T-helper 1 cell treated with Interleukin-12 subunit alpha and Interleukin-12 subunit beta and Interleukin-4 antibody, amounts not matched to agents 30 ng/mL and 1 ng/mL, for 36 hours (primary cell): ENCODE data around the gene CPA2. TPM values are rescaled to one million over a fixed set of nuclear protein-coding genes. Genes with fewer than 3 reads are reported as not detected.

Experiments used
- intact Hi-C: fragments of 100-400 bp; cut with micrococcal nuclease; formaldehyde crosslinking; loops from one replicate; pipeline ENCODE4 v1.15.1; 2024
- total RNA-seq: library from RNA; stranded (reverse); gene quantifications from 2 replicates; pipeline ENCODE4 v1.2.3, GENCODE V29; 2022

The CPA2 gene
- total RNA-seq, 1 donor from 2014 or later = not detected

DNA sequence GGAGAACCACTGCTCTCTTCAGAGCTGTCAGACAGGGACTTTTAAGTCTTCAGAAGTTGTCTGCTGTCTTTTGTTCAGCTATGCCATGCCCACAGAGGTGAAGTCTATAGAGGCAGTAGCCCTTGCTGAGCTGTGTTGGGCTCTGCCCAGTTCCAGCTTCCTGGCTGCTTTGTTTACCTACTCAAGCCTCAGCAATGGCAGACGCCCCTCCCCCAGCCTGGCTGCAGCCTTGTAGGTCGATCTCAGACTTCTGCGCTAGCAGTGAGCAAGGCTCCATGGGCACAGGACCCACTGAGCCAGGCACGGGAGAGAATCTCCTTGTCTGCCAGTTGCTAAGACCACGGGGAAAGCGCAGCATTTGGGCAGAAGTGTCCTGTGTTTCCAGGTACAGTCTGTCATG lies 12.1 kb upstream of the CPA2 start:
- intact Hi-C loops = no loop called here

DNA sequence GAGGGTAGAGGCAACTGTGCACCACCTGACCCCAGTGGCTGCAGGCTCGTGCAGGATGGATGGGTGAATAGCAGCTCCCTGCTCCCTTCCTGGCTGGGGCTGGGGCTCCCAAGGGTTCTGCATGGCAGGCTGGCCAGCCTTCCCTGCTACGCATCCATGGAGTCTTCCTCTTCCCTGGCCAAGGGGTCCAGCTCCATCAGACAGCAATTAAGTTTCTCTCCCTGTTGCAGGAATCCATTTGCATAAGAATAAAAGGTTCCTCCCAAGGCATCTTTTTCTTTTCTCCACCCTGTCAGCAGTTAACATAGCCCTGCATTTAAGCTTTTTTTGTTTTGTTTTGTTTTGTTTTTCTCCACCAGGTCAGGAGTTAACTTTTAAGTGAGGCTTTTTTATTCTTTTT lies 10.0 kb upstream of the CPA2 start:
- intact Hi-C loops = no loop called here

GRCh38 chr7:130258494-130259078 lies 8.1 kb upstream of the CPA2 start:
- intact Hi-C loops = no loop called here

GRCh38 chr7:130262448-130262847 lies 4.2 kb upstream of the CPA2 start:
- intact Hi-C loops = no loop called here

- intact Hi-C loops = no loop called here
These were observed 3.5 kb upstream of the CPA2 start for GRCh38 chr7:130263130-130263529.

DNA sequence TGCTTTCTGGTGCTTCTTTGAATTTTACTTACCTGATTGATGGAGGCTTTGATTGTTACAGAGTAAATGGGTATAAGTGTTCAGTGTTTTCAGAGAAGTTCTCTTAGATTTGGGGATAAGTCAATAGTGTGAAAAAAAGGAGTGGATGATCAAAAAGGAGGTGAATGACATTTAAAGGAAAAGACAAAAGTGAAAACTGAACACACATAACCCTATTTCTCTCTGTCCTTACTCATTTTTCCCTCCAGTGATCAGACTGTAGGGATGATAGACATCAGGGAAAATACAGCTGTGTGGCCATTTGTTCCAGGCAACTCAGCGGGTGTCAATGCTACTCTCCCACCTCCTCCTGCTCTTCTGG lies 278 bp downstream of the CPA2 start:
- intact Hi-C loops = no loop called here

- intact Hi-C loops = no loop called here
These were observed 2.0 kb downstream of the CPA2 start for GRCh38 chr7:130268463-130269317.

GRCh38 chr7:130269318-130269694 lies 2.6 kb downstream of the CPA2 start:
- intact Hi-C loops = no loop called here

DNA sequence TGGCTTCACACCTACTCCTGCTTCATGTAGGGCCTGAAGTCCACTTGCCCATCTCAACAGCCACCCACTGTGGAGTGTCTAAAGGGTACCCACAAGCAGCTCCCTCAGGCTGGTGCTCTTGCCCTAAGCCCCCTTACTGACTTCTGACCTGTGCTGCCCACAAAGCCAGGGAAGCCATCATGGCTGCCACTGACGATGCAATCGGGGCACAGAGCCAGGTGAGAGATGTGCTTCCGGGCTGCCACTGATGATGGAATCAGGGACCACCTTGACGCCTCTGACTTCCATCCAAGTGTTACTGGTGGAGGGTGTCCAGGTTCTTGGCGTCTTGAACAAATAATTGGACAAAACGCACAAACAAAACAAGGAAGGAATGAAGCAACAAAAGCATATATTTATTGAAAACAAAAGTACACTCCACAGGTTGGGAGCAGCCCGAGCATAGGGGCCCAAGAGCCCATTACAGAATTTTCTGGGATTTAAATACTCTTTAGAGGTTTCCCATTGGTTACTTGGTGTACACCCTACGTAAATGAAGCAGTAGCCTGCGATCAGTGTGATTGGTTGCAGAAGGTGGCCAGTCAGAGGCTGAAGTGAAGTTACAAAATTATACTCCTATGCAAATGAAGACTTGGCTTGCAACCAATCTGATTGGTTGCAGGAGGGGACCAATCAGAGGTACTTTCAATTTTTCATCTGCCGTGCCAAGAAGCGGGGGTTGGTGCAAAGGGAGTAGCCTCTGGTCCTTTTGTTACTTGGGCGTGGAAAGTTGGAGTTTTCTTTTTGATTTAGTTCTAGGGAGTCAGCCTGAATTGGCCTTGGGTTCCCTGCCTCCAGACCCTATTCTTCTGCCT lies 4.5 kb downstream of the CPA2 start:
- intact Hi-C loops = no loop called here

DNA sequence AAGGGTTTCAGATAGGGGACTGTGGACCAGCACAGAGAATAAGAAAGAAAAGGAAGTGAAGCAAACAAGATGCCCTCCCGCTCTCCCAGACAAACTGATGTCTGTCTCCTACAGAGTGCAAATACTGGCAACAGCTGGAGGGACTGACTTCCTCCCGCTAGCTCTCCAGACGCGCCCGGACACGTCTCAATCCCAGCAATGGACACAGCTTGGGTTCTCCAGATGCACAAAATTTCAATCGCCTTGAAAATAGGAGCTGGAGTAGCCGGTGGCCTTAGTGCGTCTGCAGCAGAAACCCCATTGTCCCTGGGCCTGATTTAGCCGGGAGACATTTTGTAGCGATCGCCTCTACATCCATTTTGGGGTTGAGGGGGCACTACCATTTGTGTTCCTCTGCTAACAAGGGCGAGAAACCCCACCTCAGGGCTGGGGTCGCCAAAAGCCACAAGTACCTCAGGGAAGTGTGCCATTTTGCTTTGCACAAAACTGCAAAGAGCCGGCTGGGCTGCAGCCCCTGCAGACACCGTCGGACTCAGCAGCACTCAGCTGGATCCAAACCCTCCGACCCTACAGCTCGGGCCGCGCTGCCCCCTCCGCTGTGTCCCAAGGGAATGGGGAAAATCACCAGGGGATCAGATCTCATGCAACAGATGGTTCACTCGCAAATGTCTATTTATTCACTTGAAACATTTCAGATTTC lies 5.9 kb downstream of the CPA2 start:
- intact Hi-C loops = no loop called here

DNA sequence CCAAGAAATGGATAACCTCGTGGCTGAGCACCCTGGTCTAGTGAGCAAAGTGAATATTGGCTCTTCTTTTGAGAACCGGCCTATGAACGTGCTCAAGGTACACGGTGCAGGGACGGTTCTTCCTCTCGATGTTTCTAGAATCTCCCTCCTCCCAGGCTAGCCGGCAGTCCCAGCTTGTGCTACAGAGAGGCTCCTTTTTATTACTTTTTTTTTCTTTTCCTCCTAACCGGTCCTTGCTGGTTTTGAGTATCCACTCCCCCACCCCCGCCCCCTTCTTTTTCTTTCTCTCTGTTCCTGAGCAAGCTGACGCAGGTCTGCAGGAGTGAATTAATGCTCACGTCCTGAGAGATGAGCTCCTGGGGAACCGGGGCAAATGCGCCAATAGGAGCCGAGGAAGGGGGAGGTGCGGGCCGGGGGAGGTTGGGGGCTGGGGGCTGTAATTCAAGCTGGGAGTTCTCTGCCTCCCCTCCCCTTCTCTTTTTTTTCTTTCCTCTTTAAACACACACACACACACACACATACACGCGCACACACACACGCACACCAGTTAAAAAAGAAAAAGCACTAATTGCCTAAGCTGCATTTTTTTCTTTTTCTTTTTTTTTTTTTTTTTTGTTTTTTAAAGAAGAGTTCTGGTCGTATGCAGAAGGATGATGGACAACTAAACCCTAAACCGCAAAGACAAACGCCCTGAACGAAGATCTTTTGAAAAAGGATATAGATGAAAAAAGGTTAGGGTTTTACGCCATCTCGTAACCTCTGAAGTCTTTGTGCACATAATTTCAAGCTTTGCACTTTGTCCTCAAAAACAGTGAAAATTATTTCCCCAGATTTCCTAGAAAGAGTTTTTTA lies 6.6 kb downstream of the CPA2 start:
- intact Hi-C loops = no loop called here

GRCh38 chr7:130273933-130274255 lies 7.2 kb downstream of the CPA2 start:
- intact Hi-C loops = no loop called here

- intact Hi-C loops = no loop called here
These were observed 7.6 kb downstream of the CPA2 start for GRCh38 chr7:130274296-130274695.

DNA sequence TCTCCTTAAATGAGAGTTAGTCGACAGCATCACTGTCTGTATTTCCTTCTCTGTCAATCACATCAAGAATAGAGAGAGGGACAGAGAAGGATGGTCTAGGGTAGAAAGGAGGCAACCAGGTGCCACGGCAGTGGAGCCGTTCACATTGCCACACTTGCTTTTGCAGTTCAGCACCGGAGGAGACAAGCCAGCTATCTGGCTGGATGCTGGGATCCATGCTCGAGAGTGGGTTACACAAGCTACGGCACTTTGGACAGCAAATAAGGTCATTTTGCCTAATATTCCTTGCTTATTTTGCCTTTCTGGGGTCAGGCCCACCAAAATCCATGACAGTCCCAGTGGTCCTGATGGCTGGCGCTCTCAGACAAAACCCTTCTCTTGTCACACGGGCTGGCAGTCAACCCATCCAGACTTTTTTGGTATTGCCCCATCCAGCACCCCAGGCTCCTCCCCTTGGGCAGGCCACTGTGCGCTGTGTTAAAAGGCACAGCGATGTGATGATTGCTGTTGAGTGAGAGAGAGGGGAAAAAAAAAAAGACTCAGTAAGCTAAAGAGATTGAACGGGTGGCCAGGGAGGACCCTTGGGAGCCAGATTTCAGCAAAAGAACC lies 8.4 kb downstream of the CPA2 start:
- intact Hi-C loops = no loop called here

GRCh38 chr7:130275826-130276297 lies 9.2 kb downstream of the CPA2 start:
- intact Hi-C loops = no loop called here

DNA sequence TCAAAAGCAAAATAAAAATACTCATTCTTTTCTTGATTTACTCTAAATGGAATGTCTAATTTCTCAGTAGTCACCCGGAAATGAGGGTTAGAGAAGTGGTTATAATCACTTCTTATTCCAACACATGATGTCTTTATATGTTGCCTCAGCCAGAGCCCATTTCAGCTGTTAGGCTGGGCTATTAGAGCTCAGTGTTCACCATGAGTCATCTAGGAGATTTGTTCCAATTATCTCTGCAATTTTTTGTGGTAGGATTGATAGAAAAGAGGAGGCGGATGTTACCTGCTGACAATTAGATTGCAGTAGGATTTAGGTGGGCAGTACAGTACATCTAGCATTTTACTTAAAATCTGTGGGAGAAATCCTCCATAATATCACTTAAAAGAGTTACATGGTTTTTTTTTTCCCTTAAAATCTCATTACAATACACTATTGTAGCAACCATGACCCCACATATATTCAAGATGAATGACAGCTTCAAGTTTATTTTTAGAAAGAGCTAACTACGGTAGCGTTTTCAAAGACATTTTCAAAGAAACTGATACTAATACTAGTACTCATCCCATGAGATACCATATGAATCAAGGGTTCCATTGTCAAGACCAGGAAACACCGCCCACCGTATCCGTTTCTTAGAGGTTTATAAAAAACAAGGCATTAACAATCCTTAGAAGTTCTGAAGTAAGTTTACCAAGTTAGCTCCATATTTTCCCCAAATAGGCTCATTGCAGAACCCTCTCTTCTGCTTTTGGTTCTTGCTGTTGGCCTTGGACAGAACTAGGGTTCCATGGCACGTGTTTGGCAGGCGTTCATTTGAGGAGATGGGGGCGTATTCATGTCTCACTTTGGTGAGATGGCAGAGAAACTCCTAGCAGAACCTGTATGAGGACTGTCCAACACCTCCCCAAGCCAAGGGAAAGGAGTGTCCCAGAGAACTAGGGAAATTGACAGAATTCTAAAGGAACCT lies 10.4 kb downstream of the CPA2 start:
- intact Hi-C loops = no loop called here

GRCh38 chr7:130277763-130278643 lies 11.3 kb downstream of the CPA2 start:
- intact Hi-C loops = no loop called here

GRCh38 chr7:130278860-130279259 lies 12.2 kb downstream of the CPA2 start:
- intact Hi-C loops = no loop called here
